GM12878 (cell line): ENCODE data around the gene RIMS3. TPM values are rescaled to one million over a fixed set of nuclear protein-coding genes. Genes with fewer than 3 reads are reported as not detected.
A peak's percentile ranks its signal among the peaks of the same experiment; 100 is the strongest.

ENCODE experiments used
- ATAC-seq: fragments of 200-7000 bp; cut with Tn5 transposase; 3 replicates; pipeline ENCODE4 v1.9.1; 2020; ENCODE audit warnings: mild to moderate bottlenecking, moderate library complexity
- BruUV-seq: library from RNA; stranded (reverse); fragments of 400-500 nt; replicated peaks from 2 replicates; lab custom pipeline; 2021; lab: Mats Ljungman, UMichigan
- CTCF ChIA-PET: fragments of 300-600 bp; sonication (Branson Sonifier 250); formaldehyde crosslinking; extraction: SDS; loops from one replicate; lab custom pipeline; 2021; ENCODE audit warnings: inconsistent platforms; lab: Yijun Ruan, JAX
- POLR2A ChIA-PET: fragments of 350-600 bp; formaldehyde crosslinking; extraction: SDS; loops from one replicate; lab custom pipeline; 2021; ENCODE audit warnings: inconsistent platforms; lab: Charles Lee
- RAD21 ChIA-PET: fragments of 300-600 bp; sonication (Branson Sonifier 250); formaldehyde crosslinking; loops from one replicate; lab custom pipeline; 2023; ENCODE audit warnings: antibody characterized with exemption; ENCODE audit not compliant: unreplicated experiment; lab: Charles Lee
- SMC1A ChIA-PET: fragments of 300-600 bp; sonication (Branson Sonifier 250); formaldehyde crosslinking; loops from one replicate; lab custom pipeline; 2023; ENCODE audit not compliant: unreplicated experiment, uncharacterized antibody; lab: Charles Lee
- DNase-seq: peaks from one replicate; pipeline ENCODE4 v3.0.0-alpha.2; 2011; ENCODE audit warnings: low read depth, low spot score
- FAIRE-seq: peaks from 3 replicates; lab custom pipeline; 2011; peaks lifted over from hg19 to GRCh38; lab: Jason Lieb, UNC
- H2AFZ ChIP-seq: 2 replicates; pipeline ENCODE4 v1.6.0; 2011; ENCODE audit warnings: low read depth, low read length, control low read depth; ENCODE audit not compliant: control insufficient read depth
- H3K27ac ChIP-seq: 2 replicates; pipeline ENCODE4 v1.5.1; 2011; ENCODE audit warnings: control low read depth; ENCODE audit not compliant: control insufficient read depth, insufficient read depth
- H3K27me3 ChIP-seq, 2 experiments: replicated peaks in 1 of 2; 2 replicates each; pipeline versions ENCODE4 v1.6.0 to v1.6.1; 2011; ENCODE audit warnings: low read length in 1 of 2; ENCODE audit not compliant: control insufficient read depth in 2 of 2, insufficient read depth in 2 of 2
- H3K36me3 ChIP-seq, 2 experiments: 2 replicates each; pipeline ENCODE4 v1.5.1; 2011; ENCODE audit warnings: low read length in 1 of 2; ENCODE audit not compliant: control insufficient read depth in 2 of 2, insufficient read depth in 2 of 2
- H3K4me1 ChIP-seq: 2 replicates; pipeline ENCODE4 v1.6.1; 2011; ENCODE audit warnings: mild to moderate bottlenecking, low read length, moderate library complexity, mixed read lengths; ENCODE audit not compliant: control insufficient read depth, insufficient read depth
- H3K4me2 ChIP-seq: 2 replicates; pipeline ENCODE4 v1.6.0; 2011; ENCODE audit warnings: control low read depth; ENCODE audit not compliant: control insufficient read depth, insufficient read depth
- H3K4me3 ChIP-seq: fragments of 200-600 bp; sonication (generic); 2 replicates; pipeline ENCODE4 v1.5.1; 2016
- H3K79me2 ChIP-seq: 2 replicates; pipeline ENCODE4 v1.6.0; 2011; ENCODE audit warnings: low read length; ENCODE audit not compliant: control insufficient read depth, insufficient read depth
- H3K9ac ChIP-seq: 2 replicates; pipeline ENCODE4 v1.8.0; 2011; ENCODE audit warnings: low read length, control low read depth, mixed read lengths; ENCODE audit not compliant: control insufficient read depth, insufficient read depth
- H3K9me3 ChIP-seq: replicated peaks from 3 replicates; pipeline ENCODE4 v1.5.1; 2011; ENCODE audit warnings: mild to moderate bottlenecking, low read length; ENCODE audit not compliant: control insufficient read depth, insufficient read depth
- H4K20me1 ChIP-seq: 2 replicates; pipeline ENCODE4 v1.6.0; 2011; ENCODE audit not compliant: control insufficient read depth, insufficient read depth
- ESRRA ChIP-seq: IDR thresholded peaks from 2 replicates; pipeline ENCODE4 v1.6.1; 2012; ENCODE audit warnings: mild to moderate bottlenecking, low read length, improper control_type of control experiment
- IRF3 ChIP-seq: fragments of 450-650 bp; IDR thresholded peaks from 2 replicates; pipeline ENCODE4 v1.6.1; 2014; ENCODE audit warnings: mild to moderate bottlenecking
- MLLT1 ChIP-seq: fragments of 450-650 bp; IDR thresholded peaks from 2 replicates; pipeline ENCODE4 v1.6.1; 2016; ENCODE audit warnings: mild to moderate bottlenecking
- WRNIP1 ChIP-seq: IDR thresholded peaks from 2 replicates; pipeline ENCODE4 v1.6.1; 2011; ENCODE audit warnings: low read depth, low read length, improper control_type of control experiment, borderline replicate concordance
- WGBS: methylation state at CpG from one replicate; pipeline ENCODE4 v1.1.6; 2016; ENCODE audit warnings: low lambda C conversion rate; ENCODE audit not compliant: insufficient replicate concordance, insufficient coverage; ENCODE audit errors: missing lambda C conversion rate; 5-methylcytosine and 5-hydroxymethylcytosine counted together
- in situ Hi-C: fragments of 300-500 bp; cut with MboI; formaldehyde crosslinking; loops from 9 replicates; pipeline ENCODE4 v1.14.3; 2018; ENCODE audit warnings: mixed read lengths
- intact Hi-C: fragments of 100-400 bp; cut with micrococcal nuclease; formaldehyde crosslinking; loops from one replicate; pipeline ENCODE4 v1.14.2; 2022; ENCODE audit not compliant: unreplicated experiment
- polyA plus RNA-seq, 11 experiments: library from polyadenylated mRNA; depleted of rRNA in 4 of 11; unstranded in 6 of 11; stranded (reverse) in 5 of 11; fragments of >200 nt; fragmentation: Nextera tagmentation in 4 of 11; fragmentation: Illumina TruSeq in 1 of 11; extraction: Ambion mirVana in 4 of 11; extraction: Trizol in 1 of 11; gene quantifications; 1 replicate in 1 of 11; 2 replicates in 10 of 11; pipeline versions ENCODE4 v1.2.1 to v1.2.3, GENCODE V29; 2011 to 2016; ENCODE audit warnings: inconsistent platforms in 2 of 11, missing spikeins in 2 of 11, low read depth in 1 of 11
- total RNA-seq, 4 experiments: library from RNA; depleted of rRNA in 3 of 4; stranded (reverse); fragments of >200 nt in 3 of 4; fragmentation: Illumina TruSeq in 1 of 4; extraction: Trizol in 1 of 4; gene quantifications; 2 replicates each; pipeline versions ENCODE4 v1.2.1 to v1.2.3, GENCODE V29; 2013 to 2021
- TF ChIP-seq, protein P1 (sequence below), 3 experiments: IDR thresholded peaks in 2 of 3; conservative IDR thresholded peaks in 1 of 3; 2 replicates each; pipeline ENCODE4 v1.5.1; 2011; ENCODE audit warnings: low read depth in 3 of 3, low read length in 3 of 3, mild to moderate bottlenecking in 3 of 3, control low read depth in 2 of 3, moderate library complexity in 2 of 3, inconsistent platforms in 1 of 3, mixed read lengths in 1 of 3; ENCODE audit not compliant: control insufficient read depth in 2 of 3, insufficient read depth in 1 of 3; ENCODE audit errors: extremely low read depth in 1 of 3

Gene RIMS3
- total and polyA plus RNA-seq, 10 of the 15 experiments (the other 5 are each of a cell fraction or from before 2014, with no cell fraction given): 0.02 to 4.7 (median 0.39) TPM

DNA sequence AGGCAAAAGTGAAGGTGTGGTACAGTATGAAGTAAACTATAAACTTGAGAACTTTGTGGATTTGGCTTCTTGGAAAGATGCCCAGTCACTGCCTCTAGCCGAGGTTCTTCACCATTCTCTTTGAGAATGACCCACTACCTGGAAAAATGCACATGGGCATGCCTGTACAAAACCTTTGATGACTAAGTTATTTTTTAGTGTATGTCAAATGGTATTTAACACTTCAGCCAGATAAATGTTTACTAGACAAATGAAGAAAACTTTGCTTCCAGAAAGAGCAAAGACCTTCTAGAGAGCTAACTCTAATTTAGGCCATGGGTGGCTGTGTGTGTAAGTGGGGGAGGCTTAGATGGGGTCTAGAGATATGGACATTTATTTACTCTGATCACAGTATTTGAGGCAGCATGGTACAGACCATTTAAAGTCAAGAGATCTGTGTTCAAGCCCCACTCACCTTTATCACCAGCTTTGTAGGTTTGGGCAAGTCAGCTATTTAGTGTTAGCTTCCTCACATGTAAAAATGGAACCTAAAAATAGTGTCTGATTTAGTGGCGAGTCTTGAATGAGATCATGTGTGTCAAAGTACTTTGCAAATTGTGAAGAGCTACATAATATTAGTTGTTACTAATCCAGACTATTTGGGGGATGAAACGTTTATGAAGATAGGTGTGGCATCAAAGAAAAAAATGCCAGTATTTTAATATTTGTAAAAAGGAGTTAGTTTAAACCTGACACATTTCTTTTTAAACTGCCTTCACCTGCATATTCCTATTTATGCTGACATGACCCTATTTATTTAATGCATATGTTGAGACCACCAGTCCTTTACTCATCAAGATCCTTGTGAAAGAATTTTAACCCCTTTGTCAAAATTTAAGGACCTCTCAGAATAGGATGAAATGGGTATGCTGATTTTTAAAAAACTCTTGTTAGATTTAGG, 46.3 kb upstream of the RIMS3 start (continued):
- TF ChIP-seq, protein P1, sequence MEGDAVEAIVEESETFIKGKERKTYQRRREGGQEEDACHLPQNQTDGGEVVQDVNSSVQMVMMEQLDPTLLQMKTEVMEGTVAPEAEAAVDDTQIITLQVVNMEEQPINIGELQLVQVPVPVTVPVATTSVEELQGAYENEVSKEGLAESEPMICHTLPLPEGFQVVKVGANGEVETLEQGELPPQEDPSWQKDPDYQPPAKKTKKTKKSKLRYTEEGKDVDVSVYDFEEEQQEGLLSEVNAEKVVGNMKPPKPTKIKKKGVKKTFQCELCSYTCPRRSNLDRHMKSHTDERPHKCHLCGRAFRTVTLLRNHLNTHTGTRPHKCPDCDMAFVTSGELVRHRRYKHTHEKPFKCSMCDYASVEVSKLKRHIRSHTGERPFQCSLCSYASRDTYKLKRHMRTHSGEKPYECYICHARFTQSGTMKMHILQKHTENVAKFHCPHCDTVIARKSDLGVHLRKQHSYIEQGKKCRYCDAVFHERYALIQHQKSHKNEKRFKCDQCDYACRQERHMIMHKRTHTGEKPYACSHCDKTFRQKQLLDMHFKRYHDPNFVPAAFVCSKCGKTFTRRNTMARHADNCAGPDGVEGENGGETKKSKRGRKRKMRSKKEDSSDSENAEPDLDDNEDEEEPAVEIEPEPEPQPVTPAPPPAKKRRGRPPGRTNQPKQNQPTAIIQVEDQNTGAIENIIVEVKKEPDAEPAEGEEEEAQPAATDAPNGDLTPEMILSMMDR (IDR thresholded peaks at IDR 0.05 in 2 of 3, conservative IDR thresholded peaks at IDR 0.05 in 1 of 3; ENCODE audit: control insufficient read depth in 2 of 3, extremely low read depth in 1 of 3, insufficient read depth in 1 of 3, low read depth in 3 of 3, low read length in 3 of 3): no peak
- TF ChIP-seq ESRRA: no peak

DNA sequence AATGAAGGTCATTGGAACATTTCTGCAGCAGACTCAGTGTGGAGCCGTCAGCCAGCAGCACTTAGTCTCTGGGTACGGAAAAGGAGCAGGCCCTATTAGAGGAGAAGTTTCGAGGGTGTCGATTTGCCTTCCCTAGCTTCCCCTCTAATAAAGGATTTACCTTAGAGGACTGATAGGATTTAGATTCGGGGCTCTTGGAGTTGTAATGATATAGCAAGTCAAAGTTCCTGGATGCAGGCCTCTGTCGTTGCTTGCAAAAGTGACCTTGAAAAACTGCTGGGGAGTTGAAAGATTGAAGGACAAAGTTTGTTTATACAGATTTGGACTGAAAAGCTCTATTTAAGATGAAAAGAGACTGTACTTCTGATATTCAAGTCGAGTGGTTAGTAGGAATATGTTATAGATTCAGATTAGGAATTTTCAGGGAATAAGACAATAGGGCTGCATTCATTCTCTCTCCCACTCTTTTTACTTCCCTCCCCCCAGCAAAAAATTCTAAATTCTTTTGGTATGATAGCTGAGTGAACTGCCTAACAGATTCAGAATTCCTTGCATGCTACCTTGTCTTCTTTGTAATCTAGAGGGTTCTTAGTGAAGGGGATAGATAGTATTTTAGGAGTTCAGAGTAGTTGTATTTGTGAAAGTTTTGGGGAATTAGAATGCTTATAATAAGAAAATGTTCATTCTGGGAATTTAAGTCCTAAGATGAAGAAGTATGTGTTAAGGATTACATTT, 45.3 kb upstream of the RIMS3 start:
- CTCF ChIA-PET: interaction anchor here (0.8 to 4.2 kb wide), 9 partner anchors 9 to 63 kb away, joined by 3 to 36 read pairs (median 9); partner anchors contain the start of gene NFYC
- in situ Hi-C loops: no loop called here
- SMC1A ChIA-PET: interaction anchor here (1.0 to 6.3 kb wide), 7 partner anchors 9 to 270 kb away, joined by 3 to 115 read pairs (median 4); partner anchors contain the start of gene NFYC
- RAD21 ChIA-PET: interaction anchor here (0.8 to 6.1 kb wide), 6 partner anchors 8 to 87 kb away, joined by 3 to 89 read pairs (median 7); partner anchors contain the start of gene NFYC
- DNase-seq (no peak), FAIRE-seq (no peak), ATAC-seq (no peak)
- H3K79me2 ChIP-seq: peaks cover 88% of the 10 kb centered on the region
- no TSS peak for BruUV-seq
- no peaks in the 10 kb centered on the region for H3K27me3 ChIP-seq
- no peaks in the 10 kb centered on the region for H3K9me3 ChIP-seq
- TF ChIP-seq MLLT1: peak; percentile 92
- no peak for TF ChIP-seq IRF3
- TF ChIP-seq WRNIP1: peak; percentile 88; the same call in 1 of the 2 replicates
- peaks cover 19% of the 10 kb centered on the region for H3K4me1 ChIP-seq
- no peak overlapping the region for H2AFZ ChIP-seq
- peak overlapping the region; percentile 56 for H3K4me2 ChIP-seq
- WGBS: 14% methylated on average over 7 of the region's 7 CpGs
- POLR2A ChIA-PET: interaction anchor here (1.1 to 12.7 kb wide), 7 partner anchors 10 to 54 kb away, joined by 3 to 244 read pairs (median 4); partner anchors contain the start of gene NFYC
- H3K27ac ChIP-seq: peak overlapping the region; percentile 82
- peaks cover 0 to 10% of the 10 kb centered on the region in 2 experiments; a peak in 2 of 4 replicates for H3K36me3 ChIP-seq
- intact Hi-C loops: no loop called here
- H3K9ac ChIP-seq: peak overlapping the region; percentile 65
- no peaks in the 10 kb centered on the region for H4K20me1 ChIP-seq
- peak overlapping the region; percentile 77 for H3K4me3 ChIP-seq
